Gastroesophageal sphincter (tissue), 3 donors: ENCODE measurements around the gene FBXO4.

Experiments
- CTCF ChIP-seq, 4 experiments: fragments of 200-600 bp in 2 of 4; fragments of 450-650 bp in 2 of 4; sonication (generic) in 1 of 4; IDR thresholded peaks; one replicate each; pipeline ENCODE4 v1.5.1; 2017 to 2019; ENCODE audit warnings: antibody characterized with exemption in 4 of 4, mild to moderate bottlenecking in 2 of 4, moderate library complexity in 2 of 4
- EP300 ChIP-seq: sonication (generic); formaldehyde crosslinking; IDR thresholded peaks from one replicate; pipeline ENCODE4 v1.6.1; 2017; ENCODE audit warnings: antibody characterized with exemption, mild to moderate bottlenecking
- POLR2A ChIP-seq, 2 donors: fragments of 450-650 bp; IDR thresholded peaks; one replicate each; pipeline ENCODE4 v1.6.1; 2017; ENCODE audit warnings: antibody characterized with exemption in 2 of 2, mild to moderate bottlenecking in 2 of 2, moderate library complexity in 1 of 2
- POLR2AphosphoS5 ChIP-seq: sonication (generic); formaldehyde crosslinking; IDR thresholded peaks from one replicate; pipeline ENCODE4 v1.6.1; 2017; ENCODE audit warnings: antibody characterized with exemption

GRCh38 chr5:41924526-41924871 lies 582 bp upstream of the FBXO4 start:
- no peak for TF ChIP-seq POLR2AphosphoS5
- no peak for TF ChIP-seq POLR2A (IDR thresholded peaks at IDR 0.05)
- no peak for TF ChIP-seq CTCF (IDR thresholded peaks at IDR 0.05)
- TF ChIP-seq EP300: no peak
